Hepatocyte (in vitro differentiated cells): ENCODE data around the gene IL23R. TPM values are rescaled to one million over a fixed set of nuclear protein-coding genes. Genes with fewer than 3 reads are reported as not detected.

Source experiments
- DNase-seq: peaks from one replicate; pipeline ENCODE4 v3.0.0-alpha.2; 2016; ENCODE audit warnings: low spot score
- H2AFZ ChIP-seq: fragments of 200-600 bp; sonication (generic); 2 replicates; pipeline ENCODE4 v1.6.0; 2016; ENCODE audit warnings: antibody characterized with exemption, mild to moderate bottlenecking
- H3K27ac ChIP-seq: fragments of 200-600 bp; sonication (generic); 2 replicates; pipeline ENCODE4 v1.5.1; 2016; ENCODE audit warnings: mild to moderate bottlenecking
- H3K27me3 ChIP-seq: fragments of 200-600 bp; sonication (generic); 2 replicates; pipeline ENCODE4 v1.6.1; 2016
- H3K36me3 ChIP-seq: fragments of 200-600 bp; sonication (generic); replicated peaks from 2 replicates; pipeline ENCODE4 v1.5.1; 2016; ENCODE audit warnings: low read depth; ENCODE audit not compliant: insufficient read depth
- H3K4me1 ChIP-seq: fragments of 200-600 bp; sonication (generic); 2 replicates; pipeline ENCODE4 v1.5.1; 2016; ENCODE audit warnings: mild to moderate bottlenecking, moderate library complexity; ENCODE audit not compliant: insufficient read depth
- H3K4me2 ChIP-seq: fragments of 200-600 bp; sonication (generic); 2 replicates; pipeline ENCODE4 v1.6.0; 2016
- H3K4me3 ChIP-seq: fragments of 200-600 bp; sonication (generic); 2 replicates; pipeline ENCODE4 v1.5.1; 2016; ENCODE audit warnings: mild to moderate bottlenecking
- H3K79me2 ChIP-seq: fragments of 200-600 bp; sonication (generic); 2 replicates; pipeline ENCODE4 v1.6.0; 2017; ENCODE audit warnings: mild to moderate bottlenecking
- H3K9me2 ChIP-seq: fragments of 200-600 bp; sonication (generic); replicated peaks from 2 replicates; pipeline ENCODE4 v1.6.0; 2017; ENCODE audit warnings: mild to moderate bottlenecking; ENCODE audit not compliant: insufficient read depth
- H3K9me3 ChIP-seq: fragments of 200-600 bp; sonication (generic); 2 replicates; pipeline ENCODE4 v1.5.1; 2016; ENCODE audit warnings: low read depth, mild to moderate bottlenecking
- H4K20me1 ChIP-seq: fragments of 200-600 bp; sonication (generic); 2 replicates; pipeline ENCODE4 v1.6.0; 2016; ENCODE audit warnings: mild to moderate bottlenecking; ENCODE audit not compliant: insufficient read depth, poor library complexity, severe bottlenecking
- CTCF ChIP-seq: fragments of 200-600 bp; sonication (generic); IDR thresholded peaks from 2 replicates; pipeline ENCODE4 v1.5.1; 2016; ENCODE audit warnings: antibody characterized with exemption, mild to moderate bottlenecking; ENCODE audit not compliant: poor library complexity
- EZH2 ChIP-seq: fragments of 200-600 bp; sonication (generic); IDR thresholded peaks from 2 replicates; pipeline ENCODE4 v1.6.1; 2016; ENCODE audit warnings: antibody characterized with exemption, mild to moderate bottlenecking, borderline replicate concordance
- EZH2phosphoT487 ChIP-seq: fragments of 200-600 bp; sonication (generic); IDR thresholded peaks from one replicate; pipeline ENCODE4 v1.6.1; 2018; ENCODE audit warnings: antibody characterized with exemption, mild to moderate bottlenecking, low read depth, moderate library complexity; ENCODE audit not compliant: unreplicated experiment, severe bottlenecking
- WGBS: methylation state at CpG from one replicate; pipeline ENCODE4 v1.1.6; 2016; ENCODE audit warnings: low lambda C conversion rate; ENCODE audit errors: missing lambda C conversion rate; 5-methylcytosine and 5-hydroxymethylcytosine counted together
- polyA plus RNA-seq: library from polyadenylated mRNA; unstranded; fragments of >200 nt; fragmentation: Nextera tagmentation; extraction: Ambion mirVana; gene quantifications from 2 replicates; pipeline ENCODE4 v1.2.1, GENCODE V29; 2016
- total RNA-seq: library from RNA; depleted of rRNA; stranded (reverse); fragments of >200 nt; gene quantifications from 2 replicates; pipeline ENCODE4 v1.2.3, GENCODE V29; 2014

IL23R gene
- total and polyA plus RNA-seq, 2 experiments from 2014 or later: 0.20 TPM; not detected in 1

GRCh38 chr1:67214420-67215174, 48.3 kb downstream of the IL23R start:
- H3K9me2 ChIP-seq: no peaks in the 10 kb centered on the region
- no peaks in the 10 kb centered on the region for H4K20me1 ChIP-seq
- no peaks in the 10 kb centered on the region for H3K27me3 ChIP-seq
- H3K9me3 ChIP-seq: no peaks in the 10 kb centered on the region
- peak; percentile 54 for DNase-seq
- H3K27ac ChIP-seq: no peak overlapping the region
- no peaks in the 10 kb centered on the region for H3K79me2 ChIP-seq
- H3K4me3 ChIP-seq: no peak overlapping the region
- H3K4me2 ChIP-seq: no peak overlapping the region
- no peaks in the 10 kb centered on the region for H3K4me1 ChIP-seq
- H3K36me3 ChIP-seq: no peaks in the 10 kb centered on the region
- WGBS: 81% methylated on average over 11 of the region's 11 CpGs
- no peak overlapping the region for H2AFZ ChIP-seq
- no peak for TF ChIP-seq EZH2
- peak; percentile 63 for TF ChIP-seq CTCF

- Histone ChIP-seq H3K27ac (no peak overlapping the region), H3K9me2 (no peaks in the 10 kb centered on the region), H3K4me3 (no peak overlapping the region), H4K20me1 (no peaks in the 10 kb centered on the region), H2AFZ (no peak overlapping the region), H3K36me3 (no peaks in the 10 kb centered on the region), H3K4me2 (no peak overlapping the region), H3K27me3 (no peaks in the 10 kb centered on the region), H3K79me2 (no peaks in the 10 kb centered on the region), H3K4me1 (no peaks in the 10 kb centered on the region), H3K9me3 (no peaks in the 10 kb centered on the region)
- TF ChIP-seq CTCF (no peak), EZH2 (no peak)
- DNase-seq: no peak
- WGBS: 100% methylated on average over 1 of the region's 1 CpG
Observed at GRCh38 chr1:67216401-67216800, 50.1 kb downstream of the IL23R start.

GRCh38 chr1:67217417-67217816, 51.2 kb downstream of the IL23R start:
- no peaks in the 10 kb centered on the region for H3K36me3 ChIP-seq
- 38% methylated on average over 1 of the region's 1 CpG for WGBS
- H3K27me3 ChIP-seq: no peaks in the 10 kb centered on the region
- H2AFZ ChIP-seq: no peak overlapping the region
- TF ChIP-seq CTCF: no peak
- no peak for TF ChIP-seq EZH2
- TF ChIP-seq EZH2phosphoT487: no peak
- H3K4me1 ChIP-seq: no peaks in the 10 kb centered on the region
- no peak for DNase-seq
- no peak overlapping the region for H3K27ac ChIP-seq
- H3K4me3 ChIP-seq: no peak overlapping the region
- H3K9me2 ChIP-seq: no peaks in the 10 kb centered on the region
- H3K4me2 ChIP-seq: no peak overlapping the region
- H3K9me3 ChIP-seq: no peaks in the 10 kb centered on the region
- no peaks in the 10 kb centered on the region for H4K20me1 ChIP-seq
- H3K79me2 ChIP-seq: no peaks in the 10 kb centered on the region

GRCh38 chr1:67217938-67218337, 51.7 kb downstream of the IL23R start:
- Histone ChIP-seq H3K4me3 (no peak overlapping the region), H3K27ac (no peak overlapping the region), H3K9me2 (no peaks in the 10 kb centered on the region), H3K4me2 (no peak overlapping the region), H3K36me3 (no peaks in the 10 kb centered on the region), H2AFZ (no peak overlapping the region), H3K79me2 (no peaks in the 10 kb centered on the region), H4K20me1 (no peaks in the 10 kb centered on the region), H3K9me3 (no peaks in the 10 kb centered on the region), H3K4me1 (no peaks in the 10 kb centered on the region), H3K27me3 (no peaks in the 10 kb centered on the region)
- DNase-seq: no peak
- WGBS: 73% methylated on average over 1 of the region's 1 CpG
- no peak for TF ChIP-seq CTCF
- TF ChIP-seq EZH2: no peak
- TF ChIP-seq EZH2phosphoT487: no peak
